Dedifferentiated amniotic fluid mesenchymal stem cell (primary cell): Measurements from ENCODE around the gene RYR3.

ENCODE experiments used
- DNase-seq: peaks from one replicate; pipeline ENCODE4 v3.0.0-alpha.2; 2016; ENCODE audit errors: extremely low spot score

RYR3 gene

GRCh38 chr15:33448961-33449606 is 138.3 kb downstream of the RYR3 start:
- DNase-seq = no peak

DNA sequence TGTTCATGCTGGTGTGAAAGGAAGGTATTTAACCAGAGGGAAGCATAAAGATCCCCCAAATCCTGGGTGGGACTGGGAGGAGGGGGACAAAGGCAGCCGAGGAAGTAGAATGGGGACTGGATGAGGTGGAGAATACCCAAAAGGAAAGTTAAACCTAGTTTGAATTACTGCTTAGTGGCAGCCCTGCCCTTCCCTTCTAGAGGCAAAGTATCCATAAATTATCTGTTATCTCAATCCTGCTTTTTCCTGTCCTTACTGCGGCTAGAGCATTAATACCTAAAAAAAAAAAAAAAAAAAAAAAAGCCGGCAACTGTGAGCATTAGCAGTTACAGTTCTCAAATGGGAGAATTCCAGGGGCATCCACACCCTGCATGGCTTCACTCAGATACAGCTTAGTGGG is 139.0 kb downstream of the RYR3 start:
- DNase-seq = no peak

DNA sequence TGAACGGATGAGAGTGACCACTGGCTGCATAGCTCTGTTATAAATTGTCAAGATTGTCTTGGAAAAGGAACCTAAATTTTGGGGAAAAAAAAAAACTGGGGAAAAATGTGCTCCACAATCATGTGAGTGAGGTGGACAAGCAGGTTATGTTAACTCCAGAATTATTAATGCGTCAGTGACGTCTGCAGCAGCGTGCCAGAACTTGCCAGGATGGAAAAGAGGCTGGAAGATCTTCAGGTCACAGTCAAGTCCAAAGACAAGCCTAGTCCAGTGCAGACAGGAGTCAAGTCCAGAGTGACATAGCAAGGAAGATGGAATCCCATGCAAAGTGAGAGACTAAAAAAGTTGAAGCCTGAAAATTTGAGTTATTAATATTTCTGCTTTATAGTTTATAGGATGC is 140.6 kb downstream of the RYR3 start:
- no peak for DNase-seq

GRCh38 chr15:33453761-33454160 is 143.0 kb downstream of the RYR3 start:
- DNase-seq = no peak

DNA sequence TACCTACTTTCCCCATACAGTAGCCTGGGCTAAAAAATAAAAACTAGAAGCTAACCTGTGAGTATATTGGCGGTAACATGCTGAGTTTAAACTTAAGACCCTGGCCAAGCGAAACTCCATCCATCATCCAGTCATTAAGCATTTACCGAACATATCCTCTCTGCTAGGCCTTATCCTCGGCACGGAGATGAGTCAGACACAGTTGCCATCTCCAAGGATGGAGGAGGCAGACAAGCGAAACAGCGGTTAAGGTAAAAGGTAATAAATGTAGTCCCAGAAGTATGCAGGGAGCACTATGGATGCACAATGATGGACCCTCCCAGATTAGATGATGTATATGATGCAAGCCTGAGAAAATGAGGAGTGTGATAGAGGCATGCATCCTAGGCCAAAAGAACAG is 143.6 kb downstream of the RYR3 start:
- DNase-seq = no peak

DNA sequence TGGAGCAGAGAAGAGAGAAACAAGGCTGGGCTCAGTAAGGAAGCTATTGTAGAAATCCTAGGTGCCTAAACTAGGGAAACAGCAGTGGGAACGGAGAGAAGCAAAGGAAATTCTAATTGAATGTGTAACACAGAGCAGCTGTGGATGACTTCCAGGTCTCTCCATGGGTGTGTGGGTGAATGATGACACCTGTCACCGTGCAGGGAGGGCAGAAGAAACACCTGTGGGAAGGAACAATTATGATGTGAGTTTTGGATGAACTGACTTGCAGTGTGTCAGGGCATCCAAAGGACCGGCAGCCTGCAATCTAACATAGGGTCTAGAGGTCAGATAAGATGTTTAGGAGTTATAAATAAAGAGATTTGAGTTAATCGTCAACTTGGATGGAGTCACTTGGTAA is 144.2 kb downstream of the RYR3 start:
- DNase-seq = no peak

DNA sequence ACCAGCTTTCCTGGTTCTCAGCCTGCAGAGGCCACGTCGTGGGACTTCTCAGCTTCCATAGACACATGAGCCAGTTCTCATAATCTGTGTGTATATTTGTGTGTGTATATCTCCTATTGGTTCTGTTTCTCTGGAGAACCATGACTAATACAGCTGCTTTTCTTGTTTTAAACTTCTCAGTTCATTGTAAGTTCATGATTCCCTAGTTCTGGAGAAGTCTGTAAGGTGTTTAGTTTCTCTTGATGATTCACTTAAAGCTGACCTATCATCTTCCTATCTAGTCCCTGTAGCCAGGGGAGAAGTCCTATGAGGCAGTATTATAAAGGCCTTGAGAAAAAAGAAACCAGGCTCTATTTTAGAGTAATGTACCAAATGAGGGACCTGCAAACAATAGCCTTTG is 147.7 kb downstream of the RYR3 start:
- DNase-seq = no peak

DNA sequence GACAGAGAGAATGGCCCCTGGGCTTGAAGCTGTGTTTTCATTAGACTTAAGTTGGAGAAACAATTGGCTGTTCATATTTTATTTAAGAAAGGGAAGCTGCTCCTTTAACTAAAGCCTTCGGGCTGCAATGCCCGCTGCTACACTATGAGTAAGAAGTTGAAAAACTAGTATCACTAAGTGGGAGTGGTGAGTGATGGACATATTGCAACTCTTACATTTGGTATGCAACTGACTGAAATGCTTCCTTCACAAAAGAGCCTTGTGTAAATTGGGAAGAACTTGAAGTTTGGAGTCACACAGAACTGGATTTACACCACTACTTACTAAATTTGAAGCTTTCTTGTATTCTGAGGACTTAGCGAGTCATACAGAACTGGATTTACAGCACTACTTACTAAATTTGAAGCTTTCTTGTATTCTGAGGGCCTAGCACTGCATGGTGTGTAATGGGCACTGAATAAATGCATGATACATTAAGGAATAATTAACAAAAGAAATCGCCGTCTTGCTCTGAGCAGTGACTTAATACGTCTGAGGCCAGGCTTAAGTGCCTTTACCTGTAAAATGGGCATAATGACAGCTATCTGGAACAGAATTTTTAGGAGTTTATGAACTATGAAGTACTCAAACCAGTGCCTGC is 149.5 kb downstream of the RYR3 start:
- peak; percentile 18 for DNase-seq

DNA sequence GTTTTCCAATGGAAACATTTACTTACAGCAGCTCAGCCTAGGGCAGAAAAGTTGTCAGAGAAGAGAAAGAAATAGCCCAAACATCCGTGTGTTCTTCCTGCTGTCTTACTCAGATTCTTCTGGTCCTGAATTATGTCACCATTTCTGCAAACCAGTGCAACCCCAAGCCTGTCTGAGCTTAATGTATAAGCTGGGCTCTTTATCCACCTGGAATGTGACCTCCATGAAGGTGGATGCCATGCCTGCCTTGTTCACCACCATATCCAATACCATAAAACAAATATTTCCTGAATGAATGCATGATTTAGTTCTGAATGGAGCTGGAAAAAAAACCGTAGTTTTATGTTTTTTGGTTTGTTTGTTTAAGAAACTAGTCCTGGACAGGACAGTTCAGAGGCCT is 150.9 kb downstream of the RYR3 start:
- DNase-seq = no peak

DNA sequence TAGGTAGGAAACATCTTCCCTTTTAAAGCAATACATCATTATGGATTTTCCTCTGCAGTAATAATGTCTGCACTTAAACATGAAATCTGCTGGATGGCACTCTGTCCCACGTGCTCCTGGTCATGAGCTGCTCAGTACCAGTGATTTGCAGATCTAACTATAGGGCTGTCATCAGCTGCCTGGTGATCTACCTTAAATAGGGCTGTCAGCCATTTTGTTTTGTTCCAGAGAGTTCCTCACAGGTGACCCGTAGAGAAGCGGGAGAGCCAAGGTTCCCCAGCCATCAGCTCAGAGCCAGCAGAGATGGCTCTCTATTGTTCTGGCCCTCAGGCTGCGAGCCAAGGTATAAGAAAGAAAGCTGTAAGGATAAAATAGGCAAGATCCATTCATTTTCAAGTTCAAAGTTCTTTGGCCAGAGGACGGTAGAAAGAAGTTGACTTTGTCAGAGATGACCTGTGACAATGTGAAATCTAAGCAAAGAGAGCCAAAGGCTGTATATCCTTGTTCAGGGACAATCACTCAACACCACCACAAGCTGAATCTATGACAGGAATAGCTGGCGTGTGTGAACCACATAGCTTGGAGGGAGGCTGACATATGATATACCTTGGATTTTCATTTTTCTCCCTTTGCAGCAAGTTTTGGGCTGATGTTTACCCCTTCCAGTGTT is 156.5 kb downstream of the RYR3 start:
- DNase-seq = no peak

- no peak for DNase-seq
Measured at GRCh38 chr15:33467816-33468163, 157.0 kb downstream of the RYR3 start.

- DNase-seq = no peak
Measured at GRCh38 chr15:33468740-33469139, 158.0 kb downstream of the RYR3 start.

GRCh38 chr15:33473005-33473404 is 162.2 kb downstream of the RYR3 start:
- DNase-seq = no peak

GRCh38 chr15:33473714-33474113 is 162.9 kb downstream of the RYR3 start:
- DNase-seq = no peak

DNA sequence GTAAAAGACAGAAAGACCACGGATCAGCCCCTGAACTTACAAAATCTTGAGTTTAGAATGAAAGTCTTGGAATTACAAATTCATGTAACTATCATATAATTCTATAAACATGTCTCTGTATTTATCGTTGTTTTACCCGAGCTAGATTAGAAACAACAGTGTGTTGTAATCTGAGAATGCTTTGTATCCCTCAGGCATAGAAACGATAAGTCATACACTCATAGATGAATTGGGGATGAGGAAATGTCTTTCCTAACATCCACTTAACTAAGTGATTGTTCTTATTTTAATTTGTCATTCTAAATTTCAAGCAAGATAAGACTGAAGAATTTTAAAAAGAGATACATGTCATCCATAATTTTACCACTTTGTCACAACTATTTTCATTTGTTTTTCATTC is 165.3 kb downstream of the RYR3 start:
- DNase-seq = no peak

DNA sequence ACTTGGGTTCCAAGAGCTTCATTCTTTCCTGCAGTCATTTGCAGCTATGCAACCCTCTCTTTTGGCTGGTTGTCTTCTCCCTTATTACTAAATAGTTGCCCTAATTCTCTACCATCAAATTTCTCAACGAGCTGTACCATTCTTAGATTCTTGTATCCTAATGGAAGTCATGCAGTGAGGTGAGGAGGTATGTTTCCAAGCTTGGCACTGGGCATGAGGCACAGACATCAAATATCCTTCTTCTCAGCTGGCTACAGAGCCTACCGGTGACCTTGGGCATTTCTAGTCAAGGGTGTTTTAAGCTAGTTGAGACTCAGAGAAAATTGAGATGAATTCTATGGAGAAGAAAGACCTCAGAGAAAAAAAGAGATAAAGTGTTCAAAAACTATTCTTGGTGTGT is 166.1 kb downstream of the RYR3 start:
- no peak for DNase-seq

GRCh38 chr15:33489335-33489734 is 178.6 kb downstream of the RYR3 start:
- DNase-seq = no peak

DNA sequence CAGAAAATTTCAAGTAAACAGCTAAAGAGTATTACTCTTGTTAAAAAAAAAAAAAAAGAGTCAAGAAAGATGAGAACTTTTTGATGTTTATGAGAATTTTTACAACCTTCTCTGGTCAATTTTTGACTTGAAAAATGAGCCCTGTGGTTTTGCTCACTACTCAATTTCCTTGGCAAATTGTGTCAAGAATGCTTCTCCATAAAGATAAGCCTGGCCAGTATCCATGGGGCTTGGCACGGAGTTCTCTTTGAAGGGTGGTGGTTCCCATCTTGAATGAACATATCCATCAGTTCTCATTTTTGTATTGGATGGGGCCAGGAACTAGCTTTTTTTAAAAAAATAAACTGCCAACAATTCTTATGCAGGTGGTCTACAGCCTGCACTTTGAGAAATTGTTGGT is 179.9 kb downstream of the RYR3 start:
- no peak for DNase-seq

GRCh38 chr15:33492434-33493052 is 181.8 kb downstream of the RYR3 start:
- no peak for DNase-seq

DNA sequence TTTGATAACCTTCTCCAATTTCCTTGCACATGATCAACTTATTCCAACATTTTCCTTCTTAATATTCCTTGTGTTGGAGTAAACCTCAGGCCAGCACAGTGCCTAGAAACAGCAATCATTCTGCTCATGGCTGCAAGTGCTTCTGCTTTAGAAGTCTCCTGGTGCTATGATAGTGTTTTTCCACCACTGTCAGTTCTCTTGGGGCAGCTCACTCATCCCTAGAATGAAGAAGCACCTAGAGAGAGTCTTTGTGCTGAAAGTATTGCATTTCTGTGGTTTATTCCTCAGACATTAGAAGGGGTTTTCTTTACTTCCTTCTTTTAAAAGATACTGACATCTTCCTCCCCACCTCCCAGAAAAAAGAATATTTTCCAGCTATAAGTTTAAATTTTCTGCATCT is 183.5 kb downstream of the RYR3 start:
- DNase-seq = no peak

- no peak for DNase-seq
Measured at GRCh38 chr15:33500432-33501195, 189.8 kb downstream of the RYR3 start.

GRCh38 chr15:33503681-33504080 is 192.9 kb downstream of the RYR3 start:
- no peak for DNase-seq
